ENCODE data around the gene SYNE1. TPM values are rescaled to one million over a fixed set of nuclear protein-coding genes. Genes with fewer than 3 reads are reported as not detected.

The SYNE1 gene
- total RNA-seq, 2 experiments from 2014 or later, result 133 to 140 TPM

GRCh38 chr6:152368751-152369624 lies 268.2 kb downstream of the SYNE1 start:
- no peaks in the 10 kb centered on the region for H3K4me1 Mint-ChIP-seq

GRCh38 chr6:152364866-152365265 lies 272.3 kb downstream of the SYNE1 start:
- H3K4me1 Mint-ChIP-seq, result no peaks in the 10 kb centered on the region
- no peaks in the 10 kb centered on the region for H3K9me3 Mint-ChIP-seq
- POLR2A ChIA-PET, result no interaction called here
- DNase-seq (no peak), ATAC-seq (ENCODE audit: low read depth) (no peak)
- no peak overlapping the region for H3K27ac Mint-ChIP-seq
- no peaks in the 10 kb centered on the region for H3K36me3 Mint-ChIP-seq
- peaks cover 6% of the 10 kb centered on the region for H3K27me3 Mint-ChIP-seq
- no peak overlapping the region for H3K4me3 Mint-ChIP-seq

More at GRCh38 chr6:152368751-152369624, 268.2 kb downstream of the SYNE1 start:
- Mint-ChIP-seq H3K27ac (no peak overlapping the region), H3K27me3 (peaks cover 6% of the 10 kb centered on the region), H3K9me3 (no peaks in the 10 kb centered on the region), H3K4me3 (no peak overlapping the region), H3K36me3 (no peaks in the 10 kb centered on the region)
- DNase-seq (no peak), ATAC-seq (ENCODE audit: low read depth) (no peak)
- POLR2A ChIA-PET, result interaction anchor here (1.0 kb wide), 1 partner anchor 12 kb away, joined by 3 read pairs; no protein-coding TSS in a partner anchor

- no peak for ATAC-seq (ENCODE audit: low read depth)
- H3K36me3 Mint-ChIP-seq, result no peaks in the 10 kb centered on the region
- POLR2A ChIA-PET, result no interaction called here
- H3K9me3 Mint-ChIP-seq, result no peaks in the 10 kb centered on the region
- H3K4me3 Mint-ChIP-seq, result no peak overlapping the region
- no peak for DNase-seq
- H3K27me3 Mint-ChIP-seq, result peaks cover 7% of the 10 kb centered on the region
- H3K4me1 Mint-ChIP-seq, result peaks cover 4% of the 10 kb centered on the region
- no peak overlapping the region for H3K27ac Mint-ChIP-seq
Observed at GRCh38 chr6:152360034-152360433, 277.1 kb downstream of the SYNE1 start.

- ATAC-seq (ENCODE audit: low read depth), result peak; percentile 47
- POLR2A ChIA-PET, result no interaction called here
- H3K9me3 Mint-ChIP-seq, result no peaks in the 10 kb centered on the region
Observed at GRCh38 chr6:152356662-152357061, 280.5 kb downstream of the SYNE1 start.

GRCh38 chr6:152356016-152356415 lies 281.1 kb downstream of the SYNE1 start:
- H3K9me3 Mint-ChIP-seq, result no peaks in the 10 kb centered on the region
- H3K4me3 Mint-ChIP-seq, result no peak overlapping the region
- DNase-seq (no peak), ATAC-seq (ENCODE audit: low read depth) (no peak)
- H3K27ac Mint-ChIP-seq, result no peak overlapping the region
- peaks cover 7% of the 10 kb centered on the region for H3K27me3 Mint-ChIP-seq
- H3K36me3 Mint-ChIP-seq, result no peaks in the 10 kb centered on the region
- peaks cover 4% of the 10 kb centered on the region for H3K4me1 Mint-ChIP-seq
- POLR2A ChIA-PET, result no interaction called here

More at GRCh38 chr6:152356662-152357061, 280.5 kb downstream of the SYNE1 start:
- peaks cover 4% of the 10 kb centered on the region for H3K4me1 Mint-ChIP-seq
- H3K27me3 Mint-ChIP-seq, result peaks cover 7% of the 10 kb centered on the region
- H3K36me3 Mint-ChIP-seq, result no peaks in the 10 kb centered on the region
- H3K4me3 Mint-ChIP-seq, result no peak overlapping the region
- H3K27ac Mint-ChIP-seq, result no peak overlapping the region
- DNase-seq, result no peak

- POLR2A ChIA-PET, result no interaction called here
- Mint-ChIP-seq H3K4me1 (peaks cover 4% of the 10 kb centered on the region), H3K36me3 (no peaks in the 10 kb centered on the region), H3K27ac (no peak overlapping the region), H3K9me3 (no peaks in the 10 kb centered on the region), H3K4me3 (no peak overlapping the region), H3K27me3 (peaks cover 7% of the 10 kb centered on the region)
- DNase-seq, result no peak
- no peak for ATAC-seq (ENCODE audit: low read depth)
Observed at GRCh38 chr6:152355166-152355565, 282.0 kb downstream of the SYNE1 start.

- no peaks in the 10 kb centered on the region for H3K36me3 Mint-ChIP-seq
- H3K9me3 Mint-ChIP-seq, result no peaks in the 10 kb centered on the region
- no peak for DNase-seq
- H3K27ac Mint-ChIP-seq, result no peak overlapping the region
- H3K27me3 Mint-ChIP-seq, result peaks cover 7% of the 10 kb centered on the region
- ATAC-seq (ENCODE audit: low read depth), result no peak
- H3K4me3 Mint-ChIP-seq, result no peak overlapping the region
- H3K4me1 Mint-ChIP-seq, result peaks cover 4% of the 10 kb centered on the region
- POLR2A ChIA-PET, result no interaction called here
Observed at GRCh38 chr6:152353440-152353839, 283.7 kb downstream of the SYNE1 start.

- Mint-ChIP-seq H3K4me1 (peaks cover 3% of the 10 kb centered on the region), H3K27me3 (peaks cover 5% of the 10 kb centered on the region), H3K9me3 (no peaks in the 10 kb centered on the region), H3K36me3 (no peaks in the 10 kb centered on the region), H3K4me3 (no peak overlapping the region), H3K27ac (no peak overlapping the region)
- POLR2A ChIA-PET, result no interaction called here
- ATAC-seq (ENCODE audit: low read depth) (no peak), DNase-seq (no peak)
Observed at GRCh38 chr6:152351742-152352141, 285.4 kb downstream of the SYNE1 start.

- Mint-ChIP-seq H3K27ac (no peak overlapping the region), H3K4me3 (no peak overlapping the region), H3K36me3 (no peaks in the 10 kb centered on the region), H3K4me1 (no peaks in the 10 kb centered on the region), H3K9me3 (no peaks in the 10 kb centered on the region), H3K27me3 (peaks cover 5% of the 10 kb centered on the region)
- DNase-seq, result no peak
- no peak for ATAC-seq (ENCODE audit: low read depth)
- POLR2A ChIA-PET, result no interaction called here
Observed at GRCh38 chr6:152351110-152351509, 286.1 kb downstream of the SYNE1 start.

GRCh38 chr6:152348116-152348515 lies 289.0 kb downstream of the SYNE1 start:
- no peaks in the 10 kb centered on the region for H3K9me3 Mint-ChIP-seq
- H3K4me3 Mint-ChIP-seq, result no peak overlapping the region
- no peak for ATAC-seq (ENCODE audit: low read depth)
- POLR2A ChIA-PET, result no interaction called here
- no peak for DNase-seq
- H3K4me1 Mint-ChIP-seq, result no peaks in the 10 kb centered on the region
- H3K27me3 Mint-ChIP-seq, result peaks cover 11% of the 10 kb centered on the region
- H3K36me3 Mint-ChIP-seq, result no peaks in the 10 kb centered on the region
- no peak overlapping the region for H3K27ac Mint-ChIP-seq

- no peaks in the 10 kb centered on the region for H3K4me1 Mint-ChIP-seq
Observed at GRCh38 chr6:152343735-152344360, 293.3 kb downstream of the SYNE1 start.

GRCh38 chr6:152341596-152341995 lies 295.6 kb downstream of the SYNE1 start:
- no peaks in the 10 kb centered on the region for H3K36me3 Mint-ChIP-seq

More at GRCh38 chr6:152343735-152344360, 293.3 kb downstream of the SYNE1 start:
- Mint-ChIP-seq H3K27me3 (peaks cover 13% of the 10 kb centered on the region), H3K36me3 (no peaks in the 10 kb centered on the region), H3K9me3 (no peaks in the 10 kb centered on the region), H3K27ac (no peak overlapping the region), H3K4me3 (no peak overlapping the region)
- ATAC-seq (ENCODE audit: low read depth), result no peak
- POLR2A ChIA-PET, result no interaction called here
- no peak for DNase-seq

GRCh38 chr6:152338335-152339125 lies 298.6 kb downstream of the SYNE1 start:
- no peak overlapping the region for H3K4me3 Mint-ChIP-seq
- POLR2A ChIA-PET, result interaction anchor here (2.2 kb wide), 1 partner anchor 37 kb away, joined by 11 read pairs; no protein-coding TSS in a partner anchor

More at GRCh38 chr6:152341596-152341995, 295.6 kb downstream of the SYNE1 start:
- H3K27ac Mint-ChIP-seq, result no peak overlapping the region
- peaks cover 2% of the 10 kb centered on the region for H3K4me1 Mint-ChIP-seq
- H3K4me3 Mint-ChIP-seq, result no peak overlapping the region
- no peak for ATAC-seq (ENCODE audit: low read depth)
- DNase-seq, result no peak
- POLR2A ChIA-PET, result no interaction called here
- H3K27me3 Mint-ChIP-seq, result peaks cover 15% of the 10 kb centered on the region
- no peaks in the 10 kb centered on the region for H3K9me3 Mint-ChIP-seq

More at GRCh38 chr6:152338335-152339125, 298.6 kb downstream of the SYNE1 start:
- DNase-seq, result peak; percentile 63
- H3K4me1 Mint-ChIP-seq, result peaks cover 2% of the 10 kb centered on the region
- H3K9me3 Mint-ChIP-seq, result no peaks in the 10 kb centered on the region
- H3K27ac Mint-ChIP-seq, result no peak overlapping the region
- ATAC-seq (ENCODE audit: low read depth), result peak; percentile 78
- H3K27me3 Mint-ChIP-seq, result peaks cover 9% of the 10 kb centered on the region
- H3K36me3 Mint-ChIP-seq, result no peaks in the 10 kb centered on the region

Data from activated naive CD8-positive, alpha-beta T cell treated with anti-CD3 and anti-CD28 coated beads, Interleukin-2, amount 10 ng/mL, durations not matched to agents 7 days and 5 days (primary cell).